Fibroblast of lung (primary cell): ENCODE measurements around the gene PLPPR4. TPM values are rescaled to one million over a fixed set of nuclear protein-coding genes. Genes with fewer than 3 reads are reported as not detected.

Experiments used
- DNase-seq, 2 donors: peaks; one replicate each; pipeline versions ENCODE4 v3.0.0 to v3.0.0-alpha.2; 2010; ENCODE audit warnings: low read depth in 2 of 2
- H2AFZ ChIP-seq: 2 replicates; pipeline ENCODE4 v1.5.1; 2012; ENCODE audit warnings: low read length, control low read depth, inconsistent platforms
- H3K27ac ChIP-seq: 2 replicates; pipeline ENCODE4 v1.5.1; 2011; ENCODE audit warnings: low read length, control low read depth; ENCODE audit not compliant: insufficient read depth
- H3K27me3 ChIP-seq: 2 replicates; pipeline ENCODE4 v1.5.1; 2011; ENCODE audit warnings: mild to moderate bottlenecking, low read length; ENCODE audit not compliant: control insufficient read depth, insufficient read depth
- H3K36me3 ChIP-seq: 2 replicates; pipeline ENCODE4 v1.5.1; 2011; ENCODE audit warnings: low read length; ENCODE audit not compliant: control insufficient read depth, insufficient read depth
- H3K4me1 ChIP-seq: 2 replicates; pipeline ENCODE4 v1.5.1; 2011; ENCODE audit warnings: low read length; ENCODE audit not compliant: control insufficient read depth, insufficient read depth; ENCODE audit errors: extremely low read depth
- H3K4me2 ChIP-seq: 2 replicates; pipeline ENCODE4 v1.5.1; 2011; ENCODE audit warnings: low read length, control low read depth; ENCODE audit not compliant: insufficient read depth; ENCODE audit errors: extremely low read depth
- H3K4me3 ChIP-seq, 4 experiments: fragments of 200-600 bp in 1 of 4; sonication (generic) in 1 of 4; replicated peaks in 1 of 4; 2 replicates each; pipeline ENCODE4 v1.5.1; 2011 to 2016; ENCODE audit warnings: low read length in 4 of 4, low read depth in 3 of 4, mild to moderate bottlenecking in 3 of 4, control low read depth in 2 of 4, inconsistent platforms in 1 of 4, mixed read lengths in 1 of 4; ENCODE audit not compliant: insufficient read depth in 1 of 4; ENCODE audit errors: control extremely low read depth in 1 of 4
- H3K79me2 ChIP-seq: 2 replicates; pipeline ENCODE4 v1.5.1; 2012; ENCODE audit warnings: mild to moderate bottlenecking, low read length, inconsistent platforms; ENCODE audit not compliant: control insufficient read depth, insufficient read depth
- H3K9ac ChIP-seq: 2 replicates; pipeline ENCODE4 v1.5.1; 2011; ENCODE audit warnings: mild to moderate bottlenecking, low read length, control low read depth; ENCODE audit not compliant: insufficient read depth
- H3K9me3 ChIP-seq: 2 replicates; pipeline ENCODE4 v1.5.1; 2012; ENCODE audit warnings: low read depth, low read length; ENCODE audit not compliant: control insufficient read depth, insufficient read depth
- H4K20me1 ChIP-seq: 2 replicates; pipeline ENCODE4 v1.5.1; 2011; ENCODE audit warnings: low read length; ENCODE audit not compliant: control insufficient read depth, insufficient read depth; ENCODE audit errors: extremely low read depth
- CTCF ChIP-seq, 2 donors: IDR thresholded peaks in 1 of 2; conservative IDR thresholded peaks in 1 of 2; 1 replicate in 1 of 2; 2 replicates in 1 of 2; pipeline ENCODE4 v1.5.1; 2011 to 2012; ENCODE audit warnings: low read length in 2 of 2, control low read depth in 1 of 2, inconsistent platforms in 1 of 2, low read depth in 1 of 2, mild to moderate bottlenecking in 1 of 2
- EZH2 ChIP-seq: IDR thresholded peaks from 2 replicates; pipeline ENCODE4 v1.5.1; 2012; ENCODE audit warnings: low read length, control low read depth, mild to moderate bottlenecking; ENCODE audit errors: missing control alignments
- polyA plus RNA-seq, 2 donors: library from polyadenylated mRNA; depleted of rRNA in 1 of 2; stranded (reverse) in 1 of 2; unstranded in 1 of 2; fragments of >200 nt; gene quantifications; 2 replicates each; pipeline ENCODE4 v1.2.1, GENCODE V29; 2011 to 2012; ENCODE audit warnings: missing spikeins in 1 of 2
- total RNA-seq: library from RNA; depleted of rRNA; stranded (reverse); fragments of >200 nt; gene quantifications from 2 replicates; pipeline ENCODE4 v1.2.1, GENCODE V29; 2014

Gene PLPPR4
- total and polyA plus RNA-seq, 2 donors (not counting 1 experiment from before 2014, with no cell fraction given) = 7.1 to 101 TPM

- Histone ChIP-seq H3K27ac (no peak overlapping the region), H2AFZ (no peak overlapping the region), H3K27me3 (no peaks in the 10 kb centered on the region), H3K4me3 (no peak overlapping the region), H4K20me1 (no peaks in the 10 kb centered on the region), H3K79me2 (no peaks in the 10 kb centered on the region), H3K4me1 (no peaks in the 10 kb centered on the region), H3K9me3 (no peaks in the 10 kb centered on the region), H3K4me2 (no peak overlapping the region), H3K36me3 (no peaks in the 10 kb centered on the region), H3K9ac (no peak overlapping the region)
- DNase-seq = peak in 1 of 2 donors; percentile 57
- no peak for TF ChIP-seq CTCF (conservative IDR thresholded peaks at IDR 0.05 in 1 of 2, IDR thresholded peaks at IDR 0.05 in 1 of 2; ENCODE audit: low read depth in 1 of 2, low read length in 2 of 2)
- TF ChIP-seq EZH2 = no peak
Measured at GRCh38 chr1:99348397-99349132, 84.3 kb downstream of the PLPPR4 start.

GRCh38 chr1:99352821-99353220 lies 88.5 kb downstream of the PLPPR4 start:
- no peaks in the 10 kb centered on the region for H3K4me1 ChIP-seq
- no peaks in the 10 kb centered on the region for H3K27me3 ChIP-seq
- H4K20me1 ChIP-seq = no peaks in the 10 kb centered on the region
- DNase-seq = no peak
- no peak overlapping the region for H3K9ac ChIP-seq
- H3K79me2 ChIP-seq = no peaks in the 10 kb centered on the region
- no peak overlapping the region for H2AFZ ChIP-seq
- no peaks in the 10 kb centered on the region for H3K9me3 ChIP-seq
- no peak overlapping the region for H3K4me2 ChIP-seq
- no peak overlapping the region for H3K27ac ChIP-seq
- H3K36me3 ChIP-seq = no peaks in the 10 kb centered on the region
- TF ChIP-seq EZH2 (no peak), CTCF (conservative IDR thresholded peaks at IDR 0.05 in 1 of 2, IDR thresholded peaks at IDR 0.05 in 1 of 2; ENCODE audit: low read depth in 1 of 2, low read length in 2 of 2) (no peak)
- no peak overlapping the region for H3K4me3 ChIP-seq

- H3K4me1 ChIP-seq = no peaks in the 10 kb centered on the region
- H3K27me3 ChIP-seq = no peaks in the 10 kb centered on the region
- no peaks in the 10 kb centered on the region for H3K9me3 ChIP-seq
- H3K27ac ChIP-seq = no peak overlapping the region
- no peak overlapping the region for H3K4me2 ChIP-seq
- H3K36me3 ChIP-seq = no peaks in the 10 kb centered on the region
- no peaks in the 10 kb centered on the region for H4K20me1 ChIP-seq
- H3K9ac ChIP-seq = no peak overlapping the region
- H3K79me2 ChIP-seq = no peaks in the 10 kb centered on the region
- H3K4me3 ChIP-seq = no peak overlapping the region
- no peak for TF ChIP-seq CTCF (conservative IDR thresholded peaks at IDR 0.05 in 1 of 2, IDR thresholded peaks at IDR 0.05 in 1 of 2; ENCODE audit: low read depth in 1 of 2, low read length in 2 of 2)
- no peak for TF ChIP-seq EZH2
- no peak overlapping the region for H2AFZ ChIP-seq
- peak in 1 of 2 donors; percentile 14 for DNase-seq
Measured at GRCh38 chr1:99358770-99359169, 94.5 kb downstream of the PLPPR4 start.
